ENCODE results near the gene ENAM. TPM values are rescaled to one million over a fixed set of nuclear protein-coding genes. Genes with fewer than 3 reads are reported as not detected.

ENAM gene, protein sequence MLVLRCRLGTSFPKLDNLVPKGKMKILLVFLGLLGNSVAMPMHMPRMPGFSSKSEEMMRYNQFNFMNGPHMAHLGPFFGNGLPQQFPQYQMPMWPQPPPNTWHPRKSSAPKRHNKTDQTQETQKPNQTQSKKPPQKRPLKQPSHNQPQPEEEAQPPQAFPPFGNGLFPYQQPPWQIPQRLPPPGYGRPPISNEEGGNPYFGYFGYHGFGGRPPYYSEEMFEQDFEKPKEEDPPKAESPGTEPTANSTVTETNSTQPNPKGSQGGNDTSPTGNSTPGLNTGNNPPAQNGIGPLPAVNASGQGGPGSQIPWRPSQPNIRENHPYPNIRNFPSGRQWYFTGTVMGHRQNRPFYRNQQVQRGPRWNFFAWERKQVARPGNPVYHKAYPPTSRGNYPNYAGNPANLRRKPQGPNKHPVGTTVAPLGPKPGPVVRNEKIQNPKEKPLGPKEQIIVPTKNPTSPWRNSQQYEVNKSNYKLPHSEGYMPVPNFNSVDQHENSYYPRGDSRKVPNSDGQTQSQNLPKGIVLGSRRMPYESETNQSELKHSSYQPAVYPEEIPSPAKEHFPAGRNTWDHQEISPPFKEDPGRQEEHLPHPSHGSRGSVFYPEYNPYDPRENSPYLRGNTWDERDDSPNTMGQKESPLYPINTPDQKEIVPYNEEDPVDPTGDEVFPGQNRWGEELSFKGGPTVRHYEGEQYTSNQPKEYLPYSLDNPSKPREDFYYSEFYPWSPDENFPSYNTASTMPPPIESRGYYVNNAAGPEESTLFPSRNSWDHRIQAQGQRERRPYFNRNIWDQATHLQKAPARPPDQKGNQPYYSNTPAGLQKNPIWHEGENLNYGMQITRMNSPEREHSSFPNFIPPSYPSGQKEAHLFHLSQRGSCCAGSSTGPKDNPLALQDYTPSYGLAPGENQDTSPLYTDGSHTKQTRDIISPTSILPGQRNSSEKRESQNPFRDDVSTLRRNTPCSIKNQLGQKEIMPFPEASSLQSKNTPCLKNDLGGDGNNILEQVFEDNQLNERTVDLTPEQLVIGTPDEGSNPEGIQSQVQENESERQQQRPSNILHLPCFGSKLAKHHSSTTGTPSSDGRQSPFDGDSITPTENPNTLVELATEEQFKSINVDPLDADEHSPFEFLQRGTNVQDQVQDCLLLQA
- total RNA-seq (2012; rRNA removed), result not detected in 2 replicates

DNA sequence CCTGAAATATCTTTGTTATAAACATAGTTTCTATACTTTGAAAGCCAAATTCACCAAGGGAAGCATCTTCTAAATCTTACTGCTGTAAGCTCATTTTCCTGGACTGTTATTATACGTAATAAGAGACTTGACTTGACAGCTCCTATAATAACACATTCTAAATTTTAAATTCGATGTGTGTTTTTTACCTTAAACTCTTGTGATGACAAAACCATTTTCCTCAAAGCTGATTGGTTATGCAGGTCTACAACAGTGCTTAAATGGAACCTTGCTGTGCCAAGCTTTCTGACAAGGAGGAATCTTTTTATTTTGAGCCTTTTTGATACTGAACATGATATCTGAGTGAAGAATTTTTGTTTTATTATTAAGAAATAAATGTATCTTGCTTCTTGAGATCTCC lies at the start of gene ENAM:
Gene ENAM (plus strand): TSS at position 301 of the 400 bp plus-strand sequence. CDS start 757 bp downstream, outside the sequence.
- H3K4me3 ChIP-seq (ENCODE audit: low read length), result no peak within 1 kb of the TSS

DNA sequence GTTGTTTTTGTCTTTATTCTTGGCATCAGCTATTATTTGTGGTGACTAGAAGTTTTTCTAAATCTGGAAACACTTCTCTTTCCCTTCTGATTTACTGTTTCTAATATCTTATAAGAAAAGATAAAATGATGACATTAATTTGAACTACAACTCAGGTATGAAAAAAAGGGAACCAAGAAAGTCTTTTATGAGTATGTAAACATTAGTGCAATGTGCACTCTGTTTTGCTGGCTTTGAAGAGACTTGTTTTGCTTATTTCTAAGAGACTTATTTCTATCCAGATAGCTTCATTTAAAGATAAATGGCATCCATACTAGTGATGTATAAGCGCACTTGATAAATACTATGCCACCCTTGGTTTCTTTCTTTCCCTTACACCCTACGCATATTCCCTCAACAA lies 46.6 kb upstream of the ENAM start:
- Histone ChIP-seq H3K36me3 (ENCODE audit: insufficient read depth, low read length) (no peaks in the 10 kb centered on the region), H3K4me3 (ENCODE audit: low read length) (no peak overlapping the region), H3K4me2 (ENCODE audit: low read length) (no peak overlapping the region), H3K9ac (ENCODE audit: low read depth, low read length) (no peak overlapping the region), H3K4me1 (ENCODE audit: control insufficient read depth, insufficient read depth, low read length) (no peaks in the 10 kb centered on the region), H3K9me3 (replicated peaks; ENCODE audit: low read length) (no peaks in the 10 kb centered on the region), H3K27me3 (ENCODE audit: control insufficient read depth, insufficient read depth, low read length) (no peaks in the 10 kb centered on the region)

More for the DNA sequence above, at the start of gene ENAM:
- no peaks in the 10 kb centered on the region for H3K9me3 ChIP-seq (replicated peaks; ENCODE audit: low read length)
- peaks cover 11% of the 10 kb centered on the region for H3K4me1 ChIP-seq (ENCODE audit: control insufficient read depth, insufficient read depth, low read length)
- H3K9ac ChIP-seq (ENCODE audit: low read depth, low read length), result no peak within 1 kb of the TSS
- H3K36me3 ChIP-seq (ENCODE audit: insufficient read depth, low read length), result no peaks in the 10 kb centered on the region
- H3K4me2 ChIP-seq (ENCODE audit: low read length), result no peak within 1 kb of the TSS
- no peaks in the 10 kb centered on the region for H3K27me3 ChIP-seq (ENCODE audit: control insufficient read depth, insufficient read depth, low read length)

DNA sequence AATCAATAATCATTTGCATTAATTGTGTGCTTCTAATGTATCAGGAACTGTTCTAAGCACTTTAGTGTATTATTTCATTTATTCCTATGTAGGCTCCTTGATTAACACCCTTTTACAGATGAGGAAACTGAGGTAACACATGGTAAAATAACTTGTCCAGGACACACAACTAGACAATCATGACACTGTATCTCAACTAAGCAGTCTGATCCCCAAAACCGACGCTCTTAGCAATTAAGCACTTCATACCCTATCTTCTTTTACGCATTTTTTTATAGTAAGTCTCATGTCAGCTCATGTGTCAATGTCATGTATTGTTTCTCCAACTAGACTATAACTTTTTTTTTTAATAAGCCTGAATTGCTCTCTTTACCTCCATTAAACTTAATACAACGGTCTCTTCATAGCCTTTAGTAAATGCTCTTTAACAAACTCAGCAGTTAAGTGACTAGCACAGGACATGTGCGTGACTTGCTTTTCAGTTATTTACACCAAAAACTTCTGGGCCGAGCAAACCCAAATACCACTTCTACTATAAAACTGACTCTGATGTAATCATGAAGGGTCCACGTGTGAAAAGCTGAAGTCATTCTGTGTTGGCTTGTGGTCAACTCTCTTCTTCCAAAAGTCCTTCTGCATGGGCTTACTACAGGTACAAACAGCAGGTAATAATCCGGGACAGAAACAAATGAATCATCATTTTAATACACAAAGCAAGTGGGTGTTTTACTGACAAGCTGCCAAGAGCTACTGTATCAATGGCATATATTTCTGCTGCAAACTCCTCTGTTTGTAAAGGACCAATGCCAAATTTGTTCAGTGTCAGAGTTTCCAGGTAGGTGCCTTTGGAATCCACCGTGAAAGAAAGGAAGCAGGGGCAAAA lies 44.4 kb upstream of the ENAM start:
- no peaks in the 10 kb centered on the region for H3K4me1 ChIP-seq (ENCODE audit: control insufficient read depth, insufficient read depth, low read length)
- H3K9ac ChIP-seq (ENCODE audit: low read depth, low read length), result no peak overlapping the region
- no peak overlapping the region for H3K4me3 ChIP-seq (ENCODE audit: low read length)
- H3K9me3 ChIP-seq (replicated peaks; ENCODE audit: low read length), result no peaks in the 10 kb centered on the region
- H3K36me3 ChIP-seq (ENCODE audit: insufficient read depth, low read length), result no peaks in the 10 kb centered on the region
- peaks cover 4% of the 10 kb centered on the region for H3K27me3 ChIP-seq (ENCODE audit: control insufficient read depth, insufficient read depth, low read length)
- H3K4me2 ChIP-seq (ENCODE audit: low read length), result no peak overlapping the region

DNA sequence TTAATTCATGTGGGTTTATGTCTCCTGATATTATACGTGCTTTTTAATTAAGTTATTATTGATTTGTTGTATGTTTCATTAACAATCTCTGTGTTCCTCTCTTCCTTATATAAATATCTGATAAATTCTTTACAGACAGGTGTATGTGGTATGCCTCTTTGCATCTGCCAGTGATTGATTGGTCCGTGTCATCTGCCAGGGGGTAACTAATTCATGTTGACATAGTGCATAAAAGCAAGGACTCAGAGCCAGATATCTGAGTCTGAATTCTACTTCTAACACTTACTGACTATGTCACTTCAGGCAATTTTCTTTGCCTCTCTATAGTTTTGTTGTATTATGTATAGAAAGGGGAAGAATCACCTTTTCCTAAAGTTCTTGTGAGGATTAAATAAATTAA lies 41.7 kb upstream of the ENAM start:
- Histone ChIP-seq H3K27me3 (ENCODE audit: control insufficient read depth, insufficient read depth, low read length) (peaks cover 4% of the 10 kb centered on the region), H3K9ac (ENCODE audit: low read depth, low read length) (no peak overlapping the region), H3K4me2 (ENCODE audit: low read length) (no peak overlapping the region), H3K36me3 (ENCODE audit: insufficient read depth, low read length) (no peaks in the 10 kb centered on the region), H3K9me3 (replicated peaks; ENCODE audit: low read length) (no peaks in the 10 kb centered on the region), H3K4me3 (ENCODE audit: low read length) (no peak overlapping the region), H3K4me1 (ENCODE audit: control insufficient read depth, insufficient read depth, low read length) (no peaks in the 10 kb centered on the region)

DNA sequence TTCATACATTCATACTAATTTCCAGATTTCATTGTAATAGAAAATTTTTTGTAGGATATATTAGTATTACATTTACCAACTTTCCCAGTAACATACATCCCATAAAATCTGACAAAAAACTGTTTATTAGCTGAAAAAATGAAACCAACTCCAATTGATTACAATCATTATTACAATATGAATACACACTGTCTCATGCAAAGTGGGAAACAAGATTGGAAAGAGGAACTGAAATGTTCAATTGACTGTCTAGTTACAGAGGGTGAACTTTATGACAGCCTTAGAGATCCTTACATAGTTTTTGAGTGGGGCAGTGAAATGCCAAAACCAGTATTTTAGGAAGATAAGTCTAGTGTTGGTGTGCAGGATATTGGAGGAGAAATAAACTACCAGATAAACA lies 38.8 kb upstream of the ENAM start:
- no peaks in the 10 kb centered on the region for H3K36me3 ChIP-seq (ENCODE audit: insufficient read depth, low read length)
- H3K27me3 ChIP-seq (ENCODE audit: control insufficient read depth, insufficient read depth, low read length), result peaks cover 4% of the 10 kb centered on the region
- H3K4me1 ChIP-seq (ENCODE audit: control insufficient read depth, insufficient read depth, low read length), result no peaks in the 10 kb centered on the region
- H3K9me3 ChIP-seq (replicated peaks; ENCODE audit: low read length), result no peaks in the 10 kb centered on the region
- H3K4me3 ChIP-seq (ENCODE audit: low read length), result no peak overlapping the region
- H3K4me2 ChIP-seq (ENCODE audit: low read length), result no peak overlapping the region
- no peak overlapping the region for H3K9ac ChIP-seq (ENCODE audit: low read depth, low read length)

DNA sequence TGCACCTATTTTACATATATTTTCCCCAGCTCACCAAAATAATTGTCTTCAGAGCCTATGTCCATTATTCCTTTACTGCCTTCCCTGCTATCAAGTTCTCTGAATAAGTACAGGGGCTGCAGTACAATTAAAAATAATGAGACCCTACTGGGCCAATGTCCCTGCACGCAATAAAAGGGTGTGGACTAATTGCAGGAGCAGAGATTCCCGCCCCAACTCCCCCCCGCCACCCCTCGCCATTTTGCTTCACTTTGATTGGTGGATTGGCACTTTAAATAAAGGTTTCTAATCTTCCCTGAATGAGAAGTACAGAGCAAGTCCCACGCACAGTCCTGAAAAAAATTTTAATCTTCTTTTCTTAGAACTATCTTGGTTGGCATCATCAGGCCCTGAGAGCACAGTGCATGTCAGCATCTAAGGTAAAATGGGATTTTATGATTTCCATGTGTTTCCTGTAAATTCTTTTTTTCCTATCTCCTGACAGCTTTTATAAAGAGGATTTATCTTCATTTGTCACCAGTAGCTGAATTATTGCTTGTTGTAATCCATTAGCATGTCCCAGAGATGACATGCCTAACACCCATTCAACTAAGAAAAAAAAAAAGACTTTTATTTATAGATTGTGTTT lies 36.5 kb upstream of the ENAM start, which contains the start of gene AMBN:
Gene AMBN (plus strand): TSS at position 302 of the 628 bp plus-strand sequence. CDS start 103 bp downstream, at position 405.
- no peak within 1 kb of the TSS for H3K9ac ChIP-seq (ENCODE audit: low read depth, low read length)
- H3K4me3 ChIP-seq (ENCODE audit: low read length), result no peak within 1 kb of the TSS
- no peaks in the 10 kb centered on the region for H3K4me1 ChIP-seq (ENCODE audit: control insufficient read depth, insufficient read depth, low read length)
- H3K36me3 ChIP-seq (ENCODE audit: insufficient read depth, low read length), result no peaks in the 10 kb centered on the region
- peaks cover 8% of the 10 kb centered on the region for H3K27me3 ChIP-seq (ENCODE audit: control insufficient read depth, insufficient read depth, low read length)
- no peaks in the 10 kb centered on the region for H3K9me3 ChIP-seq (replicated peaks; ENCODE audit: low read length)
- no peak within 1 kb of the TSS for H3K4me2 ChIP-seq (ENCODE audit: low read length)

DNA sequence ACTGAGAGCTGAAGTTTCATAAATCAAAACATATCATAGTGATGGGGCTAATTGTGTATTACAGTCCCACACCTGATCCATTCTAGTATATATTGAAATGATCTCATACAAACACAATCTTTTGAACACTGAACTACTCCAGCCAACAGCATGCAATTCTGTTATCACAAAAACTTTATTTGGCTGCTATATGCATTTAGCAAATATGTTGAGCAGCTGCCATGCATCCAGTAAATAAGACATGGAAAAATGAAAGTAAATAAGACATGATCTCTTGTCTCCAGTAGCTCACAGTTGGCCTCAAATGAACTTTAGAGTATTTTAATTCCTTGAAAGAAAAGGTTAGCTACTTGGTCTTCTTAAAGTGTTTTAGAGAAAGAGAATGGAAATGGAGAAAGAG lies 34.3 kb upstream of the ENAM start:
- Histone ChIP-seq H3K27me3 (ENCODE audit: control insufficient read depth, insufficient read depth, low read length) (peaks cover 9% of the 10 kb centered on the region), H3K9me3 (replicated peaks; ENCODE audit: low read length) (no peaks in the 10 kb centered on the region), H3K36me3 (ENCODE audit: insufficient read depth, low read length) (no peaks in the 10 kb centered on the region), H3K9ac (ENCODE audit: low read depth, low read length) (no peak overlapping the region), H3K4me3 (ENCODE audit: low read length) (no peak overlapping the region), H3K4me2 (ENCODE audit: low read length) (no peak overlapping the region), H3K4me1 (ENCODE audit: control insufficient read depth, insufficient read depth, low read length) (no peaks in the 10 kb centered on the region)

DNA sequence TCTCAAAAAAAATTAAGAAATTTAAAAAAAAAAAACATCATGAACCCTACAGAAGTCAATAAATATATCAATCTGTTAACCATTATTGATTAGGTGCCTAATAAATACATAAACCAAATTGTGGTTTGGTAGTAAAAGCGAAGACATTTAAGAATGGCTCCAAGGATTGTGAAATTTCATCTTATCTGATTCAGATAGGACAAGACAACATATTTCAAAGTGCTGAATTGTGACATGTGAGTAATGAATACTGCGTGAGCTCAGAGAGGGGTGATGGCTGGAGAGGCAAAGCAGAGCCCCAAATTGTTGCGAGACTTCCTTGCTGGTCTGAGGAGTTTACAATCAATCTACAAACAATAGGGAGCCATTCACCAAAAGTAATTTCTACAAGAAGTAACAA lies 28.2 kb upstream of the ENAM start:
- Histone ChIP-seq H3K9ac (ENCODE audit: low read depth, low read length) (no peak overlapping the region), H3K27me3 (ENCODE audit: control insufficient read depth, insufficient read depth, low read length) (peaks cover 9% of the 10 kb centered on the region), H3K4me2 (ENCODE audit: low read length) (no peak overlapping the region), H3K36me3 (ENCODE audit: insufficient read depth, low read length) (no peaks in the 10 kb centered on the region), H3K9me3 (replicated peaks; ENCODE audit: low read length) (no peaks in the 10 kb centered on the region), H3K4me1 (ENCODE audit: control insufficient read depth, insufficient read depth, low read length) (no peaks in the 10 kb centered on the region), H3K4me3 (ENCODE audit: low read length) (no peak overlapping the region)

DNA sequence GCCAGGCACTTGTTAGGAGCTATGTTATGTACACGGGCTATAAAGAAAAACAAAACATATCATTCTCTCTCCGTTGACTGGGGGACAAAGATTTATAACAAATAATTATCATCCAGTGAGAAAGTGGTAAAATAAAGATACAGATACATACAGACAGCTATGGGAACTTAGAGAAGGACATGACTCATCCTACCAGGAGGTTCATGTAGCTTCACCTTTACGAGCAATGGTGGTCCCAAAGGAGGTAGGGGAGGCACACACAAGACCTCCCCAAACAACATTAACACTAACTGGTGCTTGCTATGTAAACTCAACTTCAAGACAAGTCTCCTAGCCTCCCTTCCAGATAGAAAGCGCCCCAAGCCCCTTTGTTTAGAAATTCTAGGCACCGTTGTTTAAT lies 27.6 kb upstream of the ENAM start:
- H3K4me3 ChIP-seq (ENCODE audit: low read length), result no peak overlapping the region
- H3K36me3 ChIP-seq (ENCODE audit: insufficient read depth, low read length), result no peaks in the 10 kb centered on the region
- H3K27me3 ChIP-seq (ENCODE audit: control insufficient read depth, insufficient read depth, low read length), result peaks cover 9% of the 10 kb centered on the region
- H3K9ac ChIP-seq (ENCODE audit: low read depth, low read length), result no peak overlapping the region
- H3K9me3 ChIP-seq (replicated peaks; ENCODE audit: low read length), result no peaks in the 10 kb centered on the region
- H3K4me2 ChIP-seq (ENCODE audit: low read length), result no peak overlapping the region
- no peaks in the 10 kb centered on the region for H3K4me1 ChIP-seq (ENCODE audit: control insufficient read depth, insufficient read depth, low read length)

DNA sequence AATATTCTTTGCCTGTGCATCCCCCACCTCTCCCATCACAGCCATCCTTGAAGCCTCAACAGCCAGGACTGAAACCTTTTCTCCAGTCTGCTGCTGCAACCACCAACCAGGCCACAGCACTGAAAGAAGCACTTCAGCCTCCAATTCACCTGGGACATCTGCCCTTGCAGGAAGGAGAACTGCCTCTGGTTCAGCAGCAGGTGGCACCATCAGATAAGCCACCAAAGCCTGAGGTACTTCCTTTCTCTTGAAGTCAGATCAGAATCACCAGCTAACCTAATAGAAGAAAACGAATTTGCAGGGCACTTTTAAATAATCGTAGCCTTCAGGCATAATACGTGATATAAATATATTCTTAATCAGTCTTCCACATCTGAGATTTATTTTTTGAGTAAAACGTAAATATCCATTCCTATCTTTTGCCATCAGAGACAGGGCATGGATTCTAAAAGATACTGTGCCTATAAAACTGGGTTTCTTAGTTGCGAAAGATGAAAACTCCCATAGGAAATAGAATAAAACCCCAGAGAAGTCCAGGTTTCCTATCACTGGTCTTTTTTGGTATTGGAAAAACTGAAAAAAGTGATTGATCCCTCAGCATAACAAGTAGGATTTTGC lies 27.0 kb upstream of the ENAM start:
- Histone ChIP-seq H3K9ac (ENCODE audit: low read depth, low read length) (no peak overlapping the region), H3K4me3 (ENCODE audit: low read length) (no peak overlapping the region), H3K36me3 (ENCODE audit: insufficient read depth, low read length) (no peaks in the 10 kb centered on the region), H3K4me1 (ENCODE audit: control insufficient read depth, insufficient read depth, low read length) (no peaks in the 10 kb centered on the region), H3K4me2 (ENCODE audit: low read length) (no peak overlapping the region), H3K9me3 (replicated peaks; ENCODE audit: low read length) (no peaks in the 10 kb centered on the region), H3K27me3 (ENCODE audit: control insufficient read depth, insufficient read depth, low read length) (peaks cover 9% of the 10 kb centered on the region)
